ENCODE results near the gene KBTBD13.

DNA sequence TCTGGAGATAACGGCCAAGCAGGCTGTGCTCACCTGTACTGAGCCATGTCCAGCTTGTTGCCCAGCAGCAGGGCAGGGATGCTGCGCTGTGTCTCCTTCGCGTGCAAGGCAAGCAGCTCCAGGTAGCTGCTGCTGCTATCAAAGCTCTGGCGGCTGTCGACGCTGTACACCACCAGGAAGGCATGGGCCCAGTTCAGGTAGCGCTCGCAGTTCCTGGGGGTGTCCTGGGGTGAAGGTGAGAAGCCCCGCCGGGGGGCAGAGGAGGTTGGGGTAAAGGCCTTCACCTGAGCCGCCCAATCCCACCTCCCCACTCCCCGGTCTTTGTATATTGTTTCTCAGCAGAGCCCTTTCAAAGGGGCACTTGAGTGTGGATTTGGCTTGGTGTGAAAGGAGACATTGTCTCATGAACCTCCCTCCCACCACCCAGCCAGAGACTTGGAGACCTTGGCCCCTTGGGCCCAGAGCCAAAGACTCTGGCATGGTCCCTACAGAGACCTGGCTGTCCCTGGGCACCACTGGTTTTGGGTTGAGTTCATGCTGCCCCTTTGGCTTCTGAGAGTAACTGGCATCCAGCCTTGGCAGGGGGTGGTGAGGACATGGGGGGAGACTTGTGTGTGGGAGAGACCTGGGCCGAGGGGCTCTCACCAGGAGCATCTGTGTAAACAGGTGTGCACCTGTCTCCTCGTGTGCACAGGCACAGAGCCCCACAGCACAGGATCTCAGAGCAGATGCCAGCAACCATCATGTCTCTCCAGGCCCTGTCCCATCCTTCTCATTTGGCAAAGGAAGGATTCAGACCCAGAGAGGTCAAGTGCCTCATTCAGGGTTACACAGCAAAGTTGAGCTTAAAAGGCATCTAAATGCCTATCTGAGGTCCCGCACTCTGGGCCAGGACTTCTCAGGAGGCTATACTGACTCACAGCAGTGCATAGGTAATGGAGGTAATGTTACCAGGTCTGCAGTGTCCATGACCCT is 17.9 kb upstream of the KBTBD13 start:
- TF ChIP-seq, protein P1, sequence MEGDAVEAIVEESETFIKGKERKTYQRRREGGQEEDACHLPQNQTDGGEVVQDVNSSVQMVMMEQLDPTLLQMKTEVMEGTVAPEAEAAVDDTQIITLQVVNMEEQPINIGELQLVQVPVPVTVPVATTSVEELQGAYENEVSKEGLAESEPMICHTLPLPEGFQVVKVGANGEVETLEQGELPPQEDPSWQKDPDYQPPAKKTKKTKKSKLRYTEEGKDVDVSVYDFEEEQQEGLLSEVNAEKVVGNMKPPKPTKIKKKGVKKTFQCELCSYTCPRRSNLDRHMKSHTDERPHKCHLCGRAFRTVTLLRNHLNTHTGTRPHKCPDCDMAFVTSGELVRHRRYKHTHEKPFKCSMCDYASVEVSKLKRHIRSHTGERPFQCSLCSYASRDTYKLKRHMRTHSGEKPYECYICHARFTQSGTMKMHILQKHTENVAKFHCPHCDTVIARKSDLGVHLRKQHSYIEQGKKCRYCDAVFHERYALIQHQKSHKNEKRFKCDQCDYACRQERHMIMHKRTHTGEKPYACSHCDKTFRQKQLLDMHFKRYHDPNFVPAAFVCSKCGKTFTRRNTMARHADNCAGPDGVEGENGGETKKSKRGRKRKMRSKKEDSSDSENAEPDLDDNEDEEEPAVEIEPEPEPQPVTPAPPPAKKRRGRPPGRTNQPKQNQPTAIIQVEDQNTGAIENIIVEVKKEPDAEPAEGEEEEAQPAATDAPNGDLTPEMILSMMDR (IDR thresholded peaks at IDR 0.05): no peak
- TF ChIP-seq TCF7L2 (IDR thresholded peaks at IDR 0.05; ENCODE audit: low read depth, low read length) (no peak), POLR2AphosphoS5 (IDR thresholded peaks at IDR 0.05; ENCODE audit: low read depth, low read length) (no peak)
- TF ChIP-seq, protein P2, sequence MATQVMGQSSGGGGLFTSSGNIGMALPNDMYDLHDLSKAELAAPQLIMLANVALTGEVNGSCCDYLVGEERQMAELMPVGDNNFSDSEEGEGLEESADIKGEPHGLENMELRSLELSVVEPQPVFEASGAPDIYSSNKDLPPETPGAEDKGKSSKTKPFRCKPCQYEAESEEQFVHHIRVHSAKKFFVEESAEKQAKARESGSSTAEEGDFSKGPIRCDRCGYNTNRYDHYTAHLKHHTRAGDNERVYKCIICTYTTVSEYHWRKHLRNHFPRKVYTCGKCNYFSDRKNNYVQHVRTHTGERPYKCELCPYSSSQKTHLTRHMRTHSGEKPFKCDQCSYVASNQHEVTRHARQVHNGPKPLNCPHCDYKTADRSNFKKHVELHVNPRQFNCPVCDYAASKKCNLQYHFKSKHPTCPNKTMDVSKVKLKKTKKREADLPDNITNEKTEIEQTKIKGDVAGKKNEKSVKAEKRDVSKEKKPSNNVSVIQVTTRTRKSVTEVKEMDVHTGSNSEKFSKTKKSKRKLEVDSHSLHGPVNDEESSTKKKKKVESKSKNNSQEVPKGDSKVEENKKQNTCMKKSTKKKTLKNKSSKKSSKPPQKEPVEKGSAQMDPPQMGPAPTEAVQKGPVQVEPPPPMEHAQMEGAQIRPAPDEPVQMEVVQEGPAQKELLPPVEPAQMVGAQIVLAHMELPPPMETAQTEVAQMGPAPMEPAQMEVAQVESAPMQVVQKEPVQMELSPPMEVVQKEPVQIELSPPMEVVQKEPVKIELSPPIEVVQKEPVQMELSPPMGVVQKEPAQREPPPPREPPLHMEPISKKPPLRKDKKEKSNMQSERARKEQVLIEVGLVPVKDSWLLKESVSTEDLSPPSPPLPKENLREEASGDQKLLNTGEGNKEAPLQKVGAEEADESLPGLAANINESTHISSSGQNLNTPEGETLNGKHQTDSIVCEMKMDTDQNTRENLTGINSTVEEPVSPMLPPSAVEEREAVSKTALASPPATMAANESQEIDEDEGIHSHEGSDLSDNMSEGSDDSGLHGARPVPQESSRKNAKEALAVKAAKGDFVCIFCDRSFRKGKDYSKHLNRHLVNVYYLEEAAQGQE (IDR thresholded peaks at IDR 0.05; ENCODE audit: insufficient read depth in 1 of 2, low read depth in 2 of 2, low read length in 1 of 2): no peak

All from Panc1 (cell line).